HEK293 (cell line): Measurements from ENCODE around the gene AGAP1.

Source experiments
- CTCF ChIP-seq: fragments of 450-650 bp; formaldehyde crosslinking; IDR thresholded peaks from 2 replicates; pipeline ENCODE4 v1.5.1; 2016; ENCODE audit warnings: missing biosample characterization, missing genetic modification characterization
- GLIS1 ChIP-seq: fragments of 450-650 bp; formaldehyde crosslinking; IDR thresholded peaks from 2 replicates; pipeline ENCODE4 v1.5.1; 2016; ENCODE audit warnings: missing biosample characterization, missing genetic modification characterization
- PBX3 ChIP-seq: sonication (generic); formaldehyde crosslinking; IDR thresholded peaks from 2 replicates; pipeline ENCODE4 v1.8.1; 2022; ENCODE audit warnings: mild to moderate bottlenecking, moderate library complexity, missing genetic modification reagents
- YY1 ChIP-seq: fragments of 450-650 bp; formaldehyde crosslinking; IDR thresholded peaks from 2 replicates; pipeline ENCODE4 v1.5.1; 2018; ENCODE audit warnings: missing biosample characterization, missing genetic modification characterization
- ZFP3 ChIP-seq: fragments of 450-650 bp; formaldehyde crosslinking; IDR thresholded peaks from 2 replicates; pipeline ENCODE4 v1.5.1; 2016; ENCODE audit warnings: low read depth, missing biosample characterization, missing genetic modification characterization
- ZFP69B ChIP-seq: fragments of 450-650 bp; formaldehyde crosslinking; IDR thresholded peaks from 2 replicates; pipeline ENCODE4 v1.5.1; 2016; ENCODE audit warnings: missing biosample characterization, missing genetic modification characterization
- ZNF184 ChIP-seq: fragments of 450-650 bp; IDR thresholded peaks from 2 replicates; pipeline ENCODE4 v1.5.1; 2018; ENCODE audit warnings: missing biosample characterization, mild to moderate bottlenecking, missing genetic modification characterization
- ZNF416 ChIP-seq: fragments of 450-650 bp; formaldehyde crosslinking; IDR thresholded peaks from 2 replicates; pipeline ENCODE4 v1.5.1; 2016; ENCODE audit warnings: missing biosample characterization, missing genetic modification characterization
- ZNF521 ChIP-seq: fragments of 450-650 bp; formaldehyde crosslinking; IDR thresholded peaks from 2 replicates; pipeline ENCODE4 v1.5.1; 2017; ENCODE audit warnings: missing biosample characterization, mild to moderate bottlenecking, missing genetic modification characterization
- ZNF830 ChIP-seq: fragments of 450-650 bp; IDR thresholded peaks from 2 replicates; pipeline ENCODE4 v1.5.0; 2018; ENCODE audit warnings: missing biosample characterization, missing genetic modification characterization, low read depth, mild to moderate bottlenecking, moderate library complexity

GRCh38 chr2:235850771-235851551 is 357.1 kb downstream of the AGAP1 start:
- TF ChIP-seq GLIS1 (tag by site-specific recombination) (no peak), ZNF416 (no peak), ZFP69B (tag by site-specific recombination) (no peak), CTCF (tag by site-specific recombination) (no peak), YY1 (tag by site-specific recombination) (no peak), ZNF184 (tag by site-specific recombination) (no peak), ZFP3 (tag by site-specific recombination) (no peak), PBX3 (CRISPR knock-in tag) (no peak), ZNF521 (tag by site-specific recombination) (no peak), ZNF830 (tag by site-specific recombination) (no peak)
